Measurements from ENCODE around the gene LRRC51.
"Not testable (repeated sequence)": the region's sequence is repeated elsewhere in the genome, so short reads cannot be mapped to it uniquely, and the experiment has no call there.

The LRRC51 gene

DNA sequence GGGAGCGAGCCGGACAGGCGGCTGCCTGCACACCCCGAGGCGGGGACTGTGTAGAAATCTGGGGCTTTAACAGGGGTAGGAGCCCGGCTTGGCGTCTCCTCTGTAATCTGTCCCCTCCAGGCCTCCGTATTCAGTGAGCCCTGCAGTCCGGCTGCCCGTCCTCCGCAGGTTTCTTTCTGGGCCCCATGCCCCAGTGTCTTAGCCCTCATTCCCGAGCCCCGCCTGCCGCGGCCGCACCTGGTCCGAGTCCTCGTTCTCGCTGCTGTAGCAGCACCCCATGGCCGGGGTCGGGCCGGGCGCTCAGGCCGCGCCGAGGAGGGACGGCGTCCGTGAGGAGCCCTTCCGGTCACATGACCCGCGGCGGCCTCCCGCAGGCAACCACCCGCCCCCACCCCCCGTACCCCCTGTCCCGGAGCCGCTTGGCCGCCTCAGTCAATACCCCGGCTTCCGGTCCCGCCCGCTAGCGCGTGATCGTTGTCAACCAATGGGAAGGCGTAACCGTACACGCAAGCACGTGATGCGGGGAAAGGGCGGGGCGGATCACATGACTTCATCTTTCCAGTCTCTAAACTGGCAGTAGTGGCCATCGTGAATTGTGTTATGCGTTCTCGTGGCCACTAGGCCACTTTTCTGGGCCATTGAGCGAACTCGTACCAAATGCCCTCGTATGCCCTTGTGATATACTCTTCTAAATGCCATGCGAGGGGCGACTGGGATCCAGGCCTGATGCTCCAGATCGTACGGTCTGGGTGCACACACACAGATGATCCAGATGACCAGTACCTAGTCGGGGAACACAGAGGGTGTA is 22.5 kb downstream of the LRRC51 start, which contains the start of gene LAMTOR1:
LAMTOR1 (minus strand) TSS at position 352 of the 808 bp plus-strand sequence; CDS start at position 279, 73 bp downstream.
- peak; percentile 94 for FAIRE-seq
- peak; percentile 93 for DNase-seq (ENCODE audit: extremely low spot score, insufficient read length, low read depth)

DNA sequence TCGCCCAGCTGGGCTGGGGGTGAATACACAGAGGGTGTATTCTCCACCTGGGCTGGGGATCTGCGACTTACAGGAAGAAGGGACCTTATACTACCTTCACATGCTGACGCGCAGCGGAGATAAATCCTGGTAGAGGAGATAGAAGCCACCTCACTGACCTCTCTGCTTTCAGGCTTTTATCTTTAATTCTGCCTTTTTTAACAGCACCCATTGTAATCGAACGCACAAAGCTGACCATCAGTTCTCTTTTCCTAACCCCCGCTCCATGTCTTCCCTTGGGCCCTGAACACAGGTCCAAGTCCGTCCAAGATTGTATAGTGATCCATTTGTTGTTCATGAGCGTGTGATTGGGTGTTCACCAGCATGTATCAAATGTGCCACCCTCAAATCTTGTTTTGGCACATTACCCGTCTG is 23.1 kb downstream of the LRRC51 start:
- DNase-seq (ENCODE audit: extremely low spot score, insufficient read length, low read depth) (no peak), FAIRE-seq (no peak)

DNA sequence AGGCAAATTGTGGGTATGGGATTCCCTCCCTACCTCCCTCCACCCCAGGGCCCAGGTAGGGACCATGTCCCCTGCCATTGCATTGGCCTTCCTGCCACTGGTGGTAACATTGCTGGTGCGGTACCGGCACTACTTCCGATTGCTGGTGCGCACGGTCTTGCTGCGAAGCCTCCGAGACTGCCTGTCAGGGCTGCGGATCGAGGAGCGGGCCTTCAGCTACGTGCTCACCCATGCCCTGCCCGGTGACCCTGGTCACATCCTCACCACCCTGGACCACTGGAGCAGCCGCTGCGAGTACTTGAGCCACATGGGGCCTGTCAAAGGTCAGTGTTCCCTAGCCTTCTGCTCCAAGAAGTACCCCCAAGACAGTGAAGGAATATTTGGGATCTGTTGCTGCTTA is 25.2 kb downstream of the LRRC51 start, which contains the start of gene TOMT:
TOMT (plus strand) TSS at position 37 of the 400 bp plus-strand sequence; CDS start at position 65, 28 bp downstream.
- FAIRE-seq (no peak), DNase-seq (ENCODE audit: extremely low spot score, insufficient read length, low read depth) (no peak)

DNA sequence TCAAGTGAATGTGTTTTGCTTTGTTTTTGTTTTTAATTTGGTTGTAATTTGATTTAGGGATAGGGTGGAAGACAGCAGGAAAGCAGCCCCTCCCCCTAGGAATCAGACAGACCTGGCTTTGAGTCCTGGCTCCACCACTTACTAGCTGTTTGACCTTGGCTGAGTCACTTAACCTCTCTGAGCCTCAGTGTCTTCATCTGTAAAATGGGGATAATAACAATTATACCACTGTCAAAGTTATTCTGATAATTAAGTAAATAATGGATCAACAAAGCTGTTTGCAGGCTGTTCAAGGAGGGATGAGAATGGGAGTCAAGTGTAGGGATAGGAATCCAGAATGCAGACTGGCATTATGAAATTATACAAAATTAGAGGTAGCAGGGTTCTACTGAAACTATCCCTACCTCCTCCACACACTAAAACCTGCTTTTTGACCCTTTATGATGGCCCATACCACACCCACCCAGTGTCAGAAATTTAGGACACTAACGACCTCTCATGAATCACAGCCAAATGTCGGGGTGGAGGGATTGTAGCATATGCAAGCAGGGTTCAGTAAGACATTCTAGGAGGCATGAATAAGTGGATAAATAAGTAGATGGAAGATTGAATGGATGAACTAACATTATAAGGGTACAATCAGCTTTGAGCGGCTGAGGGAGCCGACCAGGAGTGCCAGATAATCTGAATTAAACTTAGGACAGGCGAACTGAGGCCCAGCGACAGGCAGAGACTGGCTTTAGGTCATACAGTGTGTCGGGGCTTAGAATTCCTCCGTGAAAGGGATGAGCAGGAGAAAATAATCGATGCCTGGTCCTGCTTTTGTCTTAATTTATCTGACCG is 30.9 kb downstream of the LRRC51 start:
- FAIRE-seq = no peak
- no peak for DNase-seq (ENCODE audit: extremely low spot score, insufficient read length, low read depth)

DNA sequence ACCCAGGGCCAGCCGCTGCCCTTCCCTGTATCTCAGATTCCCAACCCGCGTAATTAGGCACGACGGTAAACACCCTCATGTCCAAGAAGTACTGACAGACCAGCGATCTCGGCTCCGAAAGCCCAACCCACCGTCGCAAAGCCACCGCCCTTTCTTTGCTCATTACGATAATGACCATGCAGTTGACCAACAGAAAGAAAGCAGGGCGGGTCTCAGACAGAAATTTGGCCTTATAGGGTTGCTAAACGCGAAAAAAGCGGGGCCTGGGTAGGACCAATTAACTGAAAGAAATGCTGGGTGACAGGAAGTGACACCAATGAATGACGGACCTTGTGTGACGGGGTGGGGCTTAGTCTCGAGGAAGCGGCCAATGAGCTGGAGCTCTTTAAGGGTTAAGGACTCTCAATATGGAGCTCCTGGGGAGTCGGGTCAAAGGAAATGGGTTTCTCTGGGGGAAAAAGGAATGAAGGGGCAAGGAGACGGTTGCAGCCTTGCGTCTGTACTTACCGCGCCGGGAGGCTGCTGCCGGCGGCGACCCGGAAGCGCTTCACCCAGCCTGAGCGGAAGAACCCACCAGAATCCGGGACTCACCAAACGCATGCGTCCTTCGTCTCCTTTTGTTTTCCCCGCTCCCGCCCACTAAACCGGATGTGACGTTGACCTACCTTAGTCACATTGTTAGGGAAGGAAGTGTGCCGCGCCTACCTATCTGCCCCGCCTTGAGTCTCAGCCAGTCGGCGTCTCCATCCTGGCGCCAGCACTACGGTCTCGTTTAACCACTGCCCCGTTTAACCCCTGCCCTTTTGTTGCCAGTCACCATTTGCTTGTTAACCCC is 31.7 kb downstream of the LRRC51 start, which contains the start of gene ANAPC15:
ANAPC15 (minus strand) TSS at position 553 of the 835 bp plus-strand sequence. CDS start 1,419 bp downstream, outside the sequence.
- peak; percentile 83 for DNase-seq (ENCODE audit: extremely low spot score, insufficient read length, low read depth)
- peak; percentile 98 for FAIRE-seq

DNA sequence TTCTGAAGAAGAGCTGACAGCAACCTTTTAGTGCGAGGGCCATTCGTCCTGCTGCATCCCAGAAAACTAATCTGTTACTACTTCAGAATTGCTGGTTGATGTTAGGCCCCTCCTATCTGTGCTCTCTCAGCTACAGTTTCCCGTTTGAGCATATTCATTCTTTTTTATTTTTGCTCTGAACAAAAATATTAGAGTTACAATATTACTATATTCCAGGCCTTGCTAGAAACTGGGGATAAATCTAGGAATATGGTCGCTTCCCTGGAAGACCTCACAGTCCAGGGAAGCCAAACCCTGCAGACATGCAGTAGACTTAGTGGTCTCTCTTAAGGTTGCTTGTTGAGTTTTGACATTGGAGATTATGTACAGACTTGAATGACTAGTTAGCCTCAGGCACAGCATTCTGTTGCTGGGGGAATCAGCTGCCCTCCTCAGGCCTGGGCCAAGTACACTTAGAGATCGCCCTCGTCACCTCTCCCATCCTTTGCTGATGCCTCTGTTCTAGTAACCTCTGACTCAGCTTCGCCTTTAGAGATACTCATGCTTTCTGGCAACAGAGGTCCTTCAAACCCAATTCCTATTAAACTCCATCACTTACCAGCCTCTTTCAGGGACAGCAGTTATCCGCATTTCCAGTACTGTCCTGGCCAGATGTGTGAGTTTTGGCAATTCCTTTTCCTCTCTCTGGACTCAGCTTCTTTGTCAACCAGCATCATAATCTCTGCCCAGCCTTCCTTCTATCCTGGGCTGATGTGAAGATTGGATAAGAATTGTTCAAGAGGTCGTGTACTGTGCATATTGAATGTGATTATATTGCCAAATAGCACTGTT is 32.5 kb downstream of the LRRC51 start:
- no peak for FAIRE-seq

DNA sequence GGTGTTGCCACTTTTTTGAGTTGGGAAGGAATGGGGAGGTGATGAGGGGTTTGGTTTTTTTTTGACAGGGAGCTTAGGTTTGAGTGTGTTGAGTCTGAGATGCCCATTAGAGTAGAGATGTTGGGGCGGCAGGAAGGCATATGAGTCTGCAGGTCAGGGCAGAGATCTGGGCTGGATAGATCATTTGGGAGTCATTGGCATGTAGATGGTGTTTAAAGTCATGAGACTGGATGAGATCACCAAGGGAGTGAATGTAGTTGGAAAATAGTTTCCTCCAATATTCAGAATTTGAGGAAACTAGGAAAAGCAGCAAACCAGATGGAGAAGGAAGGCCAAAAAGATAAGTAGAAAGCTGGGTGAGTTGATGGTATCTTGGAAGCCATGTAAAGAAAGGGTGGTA is 33.9 kb downstream of the LRRC51 start:
- FAIRE-seq (no peak), DNase-seq (ENCODE audit: extremely low spot score, insufficient read length, low read depth) (no peak)

More for the DNA sequence above, 32.5 kb downstream of the LRRC51 start:
- no peak for DNase-seq (ENCODE audit: extremely low spot score, insufficient read length, low read depth)

DNA sequence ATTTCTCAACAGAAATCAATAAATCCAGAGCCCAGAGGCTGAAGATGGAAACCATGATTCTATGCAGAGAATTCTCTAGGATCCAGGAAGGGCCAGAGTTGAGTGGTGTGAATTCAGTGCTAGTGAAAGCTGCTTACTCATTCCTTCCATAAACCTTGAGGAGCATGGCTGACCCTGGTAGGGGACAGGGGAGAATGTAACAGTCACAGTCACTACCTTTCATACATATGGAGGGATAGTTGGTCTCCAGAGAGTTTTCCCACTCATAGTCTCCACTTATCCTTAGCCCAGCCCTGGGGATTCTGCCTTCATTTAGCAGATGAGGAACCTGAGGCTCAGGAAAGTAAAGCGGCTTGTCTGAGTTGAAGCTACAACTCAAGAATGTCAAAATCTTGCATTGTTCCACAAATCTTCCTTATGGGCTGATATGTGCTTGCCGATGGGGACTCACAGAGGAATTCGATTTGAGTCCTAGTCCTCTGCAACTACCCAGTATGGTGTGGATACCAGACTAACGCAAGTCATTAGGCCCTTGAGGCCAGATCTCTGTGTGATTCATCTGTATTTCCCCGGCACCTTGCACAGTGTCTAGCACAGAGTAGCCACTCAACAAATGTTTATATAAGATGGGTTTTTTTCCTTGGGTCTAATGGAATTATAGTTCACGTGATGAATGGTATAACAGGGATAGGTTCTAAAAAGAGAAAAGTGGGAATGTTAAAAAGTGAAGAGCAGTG is 35.5 kb downstream of the LRRC51 start:
- FAIRE-seq (no peak), DNase-seq (ENCODE audit: extremely low spot score, insufficient read length, low read depth) (no peak)

DNA sequence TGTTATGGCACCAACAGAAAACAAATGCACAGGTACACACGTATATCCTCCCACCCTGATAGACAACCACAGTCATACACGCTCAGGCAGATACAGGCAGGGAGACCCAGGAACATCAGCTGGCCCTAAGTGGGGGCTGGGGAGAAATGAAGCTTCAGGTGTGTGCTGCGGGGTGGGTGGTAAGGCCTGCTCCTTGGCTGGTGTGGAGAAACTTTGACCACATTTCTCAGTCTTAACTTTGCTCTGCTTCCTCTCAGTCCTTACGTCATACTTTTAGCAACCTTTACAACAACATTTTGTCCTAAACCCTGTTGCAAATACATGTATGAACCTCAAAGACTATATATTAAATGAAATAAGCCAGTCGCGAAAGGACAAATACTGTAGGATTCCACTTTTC is 38.5 kb downstream of the LRRC51 start:
- DNase-seq (ENCODE audit: extremely low spot score, insufficient read length, low read depth) = no peak
- FAIRE-seq = no peak

DNA sequence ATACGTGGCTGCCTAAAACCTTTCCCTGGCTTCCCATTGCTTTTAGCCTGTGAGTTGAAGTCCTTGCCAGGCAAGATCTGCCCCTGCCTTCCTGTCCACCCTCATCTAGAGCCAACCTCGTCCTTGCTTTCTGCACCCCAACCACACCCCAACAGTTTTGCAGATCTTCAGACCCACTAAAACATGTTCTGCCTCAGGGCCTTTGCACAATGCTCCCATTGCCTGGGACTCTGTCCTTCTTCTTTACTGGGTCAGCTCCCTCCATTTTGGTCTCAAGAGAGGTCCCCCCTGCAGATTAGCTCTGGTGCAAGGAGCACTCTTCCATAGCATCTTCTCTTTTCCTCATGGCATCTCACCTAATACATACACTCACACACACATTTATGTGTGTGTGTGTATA is 40.3 kb downstream of the LRRC51 start:
- DNase-seq (ENCODE audit: extremely low spot score, insufficient read length, low read depth) (no peak), FAIRE-seq (no peak)

DNA sequence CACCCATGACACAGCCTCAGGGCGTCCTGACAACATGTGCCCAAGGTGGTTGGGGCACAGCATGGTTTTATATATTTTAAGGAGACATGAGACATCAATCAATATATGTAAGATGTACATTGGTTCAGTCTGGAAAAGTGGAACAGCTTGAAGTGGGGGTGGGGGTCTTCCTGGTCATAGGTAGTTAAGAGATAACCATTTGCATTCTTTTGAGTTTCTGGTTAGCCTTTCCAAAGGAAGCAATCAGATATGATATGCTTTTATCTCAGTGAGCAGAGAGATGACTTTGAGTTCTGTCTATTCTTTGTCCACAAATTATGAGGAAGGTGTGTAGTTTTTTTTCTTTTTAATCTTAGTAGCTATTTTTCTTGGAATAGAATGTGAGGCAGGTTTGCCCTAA is 42.0 kb downstream of the LRRC51 start:
- FAIRE-seq = no peak
- no peak for DNase-seq (ENCODE audit: extremely low spot score, insufficient read length, low read depth)

DNA sequence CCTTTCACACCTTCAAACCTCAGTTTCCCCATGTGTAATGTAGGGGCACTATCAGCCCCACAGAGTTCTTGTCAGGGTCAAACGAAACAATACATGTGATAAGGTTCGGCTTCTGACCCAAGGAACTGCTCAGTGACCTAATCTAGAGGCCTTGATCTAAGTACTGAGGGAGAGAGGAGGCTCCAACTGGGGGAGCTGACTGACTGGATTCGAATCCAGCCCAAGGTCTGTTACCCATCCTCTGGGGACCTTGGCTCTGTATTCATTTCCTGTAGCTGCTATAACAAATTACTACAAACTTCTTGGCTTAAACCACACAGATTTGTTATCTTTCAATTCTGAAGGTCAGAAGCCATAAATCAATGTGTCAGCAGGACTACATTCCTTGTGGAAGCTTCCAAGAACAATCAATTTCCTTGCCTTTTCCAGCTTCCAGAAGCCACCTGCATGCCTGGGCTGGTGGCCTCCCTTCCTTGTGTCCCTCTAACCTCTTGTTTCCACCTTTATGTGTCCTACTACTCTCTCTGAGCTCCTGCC is 42.5 kb downstream of the LRRC51 start:
- DNase-seq (ENCODE audit: extremely low spot score, insufficient read length, low read depth) (no peak), FAIRE-seq (no peak)

DNA sequence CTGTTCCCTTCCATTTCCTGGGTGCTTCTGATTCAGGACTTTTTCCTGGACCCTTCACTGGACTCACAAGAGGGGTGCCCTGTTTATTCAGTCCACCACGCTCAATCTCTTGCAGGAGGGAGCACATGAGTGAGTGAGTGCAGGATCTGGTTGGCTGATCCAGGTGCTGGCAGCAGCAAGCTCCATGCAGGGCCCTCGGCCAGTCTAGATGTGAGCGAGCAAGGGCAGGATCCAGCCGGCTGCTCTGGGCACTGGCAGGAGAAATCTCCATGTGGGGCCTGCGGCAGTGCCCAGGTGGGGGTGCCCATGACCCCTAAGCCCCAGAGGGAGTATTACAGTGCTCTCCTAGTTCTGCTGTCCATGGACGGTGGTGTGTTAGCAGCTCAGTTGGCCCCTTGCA is 43.4 kb downstream of the LRRC51 start:
- DNase-seq (ENCODE audit: extremely low spot score, insufficient read length, low read depth) (no peak), FAIRE-seq (no peak)

DNA sequence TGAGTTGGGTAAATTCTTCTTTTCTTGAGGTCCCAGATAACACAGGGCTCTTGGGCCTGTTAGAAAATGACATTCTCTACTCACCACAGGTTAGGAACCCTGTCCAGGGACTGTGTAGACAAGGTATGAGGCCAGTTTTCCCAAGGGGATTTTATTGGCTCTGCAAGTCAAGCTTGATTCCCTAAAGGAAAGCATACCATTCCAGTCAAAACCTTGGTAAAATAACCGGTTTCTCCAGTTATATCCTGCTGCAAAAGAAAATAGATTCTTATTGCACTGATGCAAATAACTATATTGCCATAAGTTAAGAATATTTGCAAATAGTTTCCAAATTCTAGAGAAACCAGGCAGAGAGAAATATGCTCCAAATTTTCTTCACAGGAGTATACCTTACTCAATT is 45.3 kb downstream of the LRRC51 start:
- FAIRE-seq = no peak

DNA sequence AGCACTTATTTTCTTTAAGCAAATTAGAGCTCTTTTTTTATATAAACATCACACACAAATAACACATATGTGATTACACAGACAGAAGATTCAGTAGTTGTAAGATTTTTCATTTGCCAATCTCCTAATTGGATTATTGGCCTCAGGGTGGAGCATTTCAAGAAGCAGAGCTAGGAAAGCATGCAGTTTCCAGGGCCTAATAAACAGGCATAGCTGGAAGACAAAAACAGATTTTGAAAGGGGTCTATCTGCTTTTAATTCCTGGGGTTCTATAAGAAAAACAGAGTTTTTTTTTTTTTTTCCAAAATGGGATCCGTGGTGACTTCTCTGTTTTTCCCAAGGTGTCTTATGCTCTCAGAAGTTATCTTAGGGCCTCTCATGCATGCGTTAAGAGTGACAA is 47.3 kb downstream of the LRRC51 start:
- FAIRE-seq (no peak), DNase-seq (ENCODE audit: extremely low spot score, insufficient read length, low read depth) (no peak)

More for the DNA sequence above, 45.3 kb downstream of the LRRC51 start:
- no peak for DNase-seq (ENCODE audit: extremely low spot score, insufficient read length, low read depth)

DNA sequence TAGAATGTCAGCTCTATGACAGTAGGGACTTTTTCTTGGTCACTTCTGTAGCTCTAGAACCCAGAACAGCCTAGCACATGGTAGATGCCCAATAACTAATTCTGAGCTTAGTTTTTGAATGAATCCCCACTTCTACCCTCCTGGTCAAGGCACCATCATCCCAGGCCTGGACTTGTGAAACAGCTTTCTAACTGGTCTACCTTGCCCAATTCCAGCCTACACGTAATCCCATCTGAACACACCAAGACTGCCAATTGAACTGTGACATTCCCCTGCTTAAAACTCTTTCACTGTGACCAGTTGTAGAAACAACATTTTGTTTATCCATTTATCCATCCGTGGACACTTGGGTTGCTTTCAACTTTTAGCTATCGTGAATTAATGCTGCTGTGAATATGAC is 48.7 kb downstream of the LRRC51 start:
- no peak for FAIRE-seq
- DNase-seq (ENCODE audit: extremely low spot score, insufficient read length, low read depth) = no peak

DNA sequence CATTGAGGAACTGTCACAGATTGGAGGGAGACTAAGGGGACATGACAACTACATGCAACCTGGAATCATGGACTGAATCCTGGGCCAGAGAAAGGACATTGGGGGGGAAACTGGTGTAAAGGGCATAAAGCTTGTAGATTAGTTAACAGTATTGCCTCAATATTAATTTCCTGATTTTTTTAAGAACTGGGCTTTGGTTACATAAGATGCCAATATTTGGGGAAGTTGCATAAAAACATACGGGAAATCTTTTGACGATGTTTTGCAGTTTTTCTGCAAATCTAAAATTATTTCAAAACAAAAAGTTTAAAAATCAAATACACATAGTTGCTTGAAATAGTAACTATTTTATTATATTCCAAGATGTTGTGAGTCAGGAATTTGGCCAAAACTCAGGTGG is 52.0 kb downstream of the LRRC51 start:
- FAIRE-seq (no peak), DNase-seq (ENCODE audit: extremely low spot score, insufficient read length, low read depth) (no peak)

DNA sequence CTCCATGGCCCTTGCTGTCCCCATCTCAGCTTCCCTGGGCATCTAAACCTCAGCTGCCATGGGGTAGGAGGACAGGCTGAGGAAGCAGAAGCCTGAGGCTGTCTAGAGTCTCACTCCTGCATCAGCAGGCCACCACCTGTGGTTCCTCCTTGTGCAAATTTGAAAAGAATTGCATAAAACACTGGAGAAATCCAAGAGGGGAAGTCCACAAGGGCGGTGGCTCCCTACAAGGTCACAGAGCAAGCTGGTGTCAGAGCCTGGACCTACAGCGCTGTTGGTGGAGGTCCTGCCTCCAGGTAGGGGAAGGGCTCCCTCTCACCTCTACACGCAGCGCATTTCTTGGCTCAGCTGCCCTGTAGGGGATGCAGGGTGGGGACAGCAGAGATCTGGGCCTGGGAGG is 54.8 kb downstream of the LRRC51 start, which contains the start of gene FOLR3:
FOLR3 (plus strand) TSS at position 253 of the 400 bp plus-strand sequence. CDS start 228 bp downstream, outside the sequence.
- not testable (repeated sequence) for FAIRE-seq; DNase-seq (ENCODE audit: extremely low spot score, insufficient read length, low read depth)
